ENCODE data around the gene HOXD3.

- TF ChIP-seq CTCF (IDR thresholded peaks at IDR 0.05) (no peak), POLR2A (IDR thresholded peaks at IDR 0.05) (no peak)
Measured at GRCh38 chr2:176137906-176138305, 19.2 kb upstream of the HOXD3 start.
